Adrenal gland (tissue), 12 donors: Measurements from ENCODE around the gene TMEM79. TPM values are rescaled to one million over a fixed set of nuclear protein-coding genes. Genes with fewer than 3 reads are reported as not detected.

Experiments used
- DNase-seq, 7 donors: peaks; one replicate each; pipeline ENCODE4 v3.0.0-alpha.2; 2019 to 2020
- H3K27ac ChIP-seq, 5 donors: fragments of 200-600 bp; sonication (generic) in 4 of 5; 1 replicate in 3 of 5; 2 replicates in 2 of 5; pipeline versions ENCODE4 v1.5.1 to v1.8.0; 2016 to 2020; ENCODE audit warnings: mild to moderate bottlenecking in 1 of 5
- H3K27me3 ChIP-seq: fragments of 200-600 bp; 2 replicates; pipeline ENCODE4 v1.8.0; 2021
- H3K36me3 ChIP-seq, 2 donors: fragments of 200-600 bp; replicated peaks in 1 of 2; 1 replicate in 1 of 2; 2 replicates in 1 of 2; pipeline versions ENCODE4 v1.5.1 to v1.8.0; 2018 to 2022
- H3K4me1 ChIP-seq, 2 donors: fragments of 200-600 bp; replicated peaks in 1 of 2; 1 replicate in 1 of 2; 2 replicates in 1 of 2; pipeline versions ENCODE4 v1.5.1 to v1.8.0; 2018 to 2021
- H3K4me3 ChIP-seq, 4 donors: fragments of 200-600 bp; sonication (generic) in 3 of 4; one replicate each; pipeline ENCODE4 v1.5.1; 2016 to 2018
- H3K9me3 ChIP-seq, 3 donors: fragments of 200-600 bp; sonication (generic) in 1 of 3; replicated peaks in 1 of 3; 1 replicate in 2 of 3; 2 replicates in 1 of 3; pipeline versions ENCODE4 v1.5.1 to v1.8.0; 2016 to 2021
- POLR2A ChIP-seq, 2 donors: fragments of 450-650 bp; IDR thresholded peaks; one replicate each; pipeline ENCODE4 v1.6.1; 2017; ENCODE audit warnings: antibody characterized with exemption in 2 of 2, mild to moderate bottlenecking in 2 of 2, moderate library complexity in 1 of 2
- WGBS, 4 donors: extraction: QIAGEN DNeasy Blood & Tissue Kit in 2 of 4; methylation state at CpG; one replicate each; pipeline versions ENCODE4 v1.1.5 to v1.1.7; 2013 to 2017; 5-methylcytosine and 5-hydroxymethylcytosine counted together
- intact Hi-C, 2 donors: fragments of 100-400 bp; cut with DNase I; formaldehyde crosslinking; loops; one replicate each; pipeline versions ENCODE4 v1.14.1 to v1.15.0; 2022 to 2023
- polyA plus RNA-seq, 3 donors: library from polyadenylated mRNA; stranded (reverse); fragments of 200-250 nt in 2 of 3; fragments of 350-450 nt in 1 of 3; fragmentation: Illumina TruSeq in 1 of 3; extraction: RNeasy Lipid Tissue Mini Kit (QIAGEN cat#74804) in 1 of 3; gene quantifications; one replicate each; pipeline ENCODE4 v1.2.3, GENCODE V29; 2013 to 2014
- total RNA-seq, 9 donors: library from RNA; depleted of rRNA in 4 of 9; stranded (reverse); fragments of >200 nt in 4 of 9; fragments of 120-200 nt in 1 of 9; fragmentation: NEBNext Ultra II Directional in 1 of 9; extraction: Animal tissue kit (Norgen Biotek cat#: 25700) in 1 of 9; gene quantifications; one replicate each; pipeline versions ENCODE4 v1.1.0 to v1.2.4, GENCODE V29; 2013 to 2023
- TF ChIP-seq, protein P1 (sequence below), 6 experiments: fragments of 450-650 bp in 4 of 6; fragments of 200-600 bp in 2 of 6; sonication (generic) in 1 of 6; IDR thresholded peaks; 1 replicate in 5 of 6; 2 replicates in 1 of 6; pipeline versions ENCODE4 v1.5.1 to v1.8.0; 2016 to 2021; ENCODE audit warnings: antibody characterized with exemption in 6 of 6, mild to moderate bottlenecking in 2 of 6, moderate library complexity in 1 of 6
- donor health status: healthy with polysubstance abuse.
- donor health status: Bipolar disorder and iron deficiency.
- donor health status: DM: yes; HTN: yes; CAD: no.
- donor health status: DM: no; HTN: no; CAD: no.
- donor health status: DM: no; HTN: no; CAD: no.
- donor health status: DM: yes; HTN: yes; CAD: no.

Gene TMEM79
- total and polyA plus RNA-seq, 12 donors, result 1.0 to 6.3 (median 3.1) TPM

DNA sequence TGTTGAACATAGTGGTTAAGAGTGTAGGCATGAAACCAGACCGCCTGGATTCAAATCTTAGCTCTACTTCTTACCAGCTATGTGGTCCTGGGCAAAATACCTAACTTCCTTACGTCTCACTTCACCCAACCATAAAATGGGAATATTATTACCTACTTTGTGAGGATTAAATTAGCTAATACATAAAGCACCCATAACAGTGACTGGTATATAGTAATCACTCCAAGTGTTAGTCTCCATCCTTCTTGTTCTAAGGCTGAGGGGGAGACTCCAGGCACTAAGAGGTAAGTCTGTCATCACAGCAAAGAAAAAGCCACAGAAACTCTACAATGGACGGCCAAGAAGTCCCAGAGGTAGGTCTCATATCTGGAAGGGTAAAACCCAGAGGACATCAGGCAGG lies 4.3 kb upstream of the TMEM79 start:
- no peak for DNase-seq
- H3K27me3 ChIP-seq, result no peaks in the 10 kb centered on the region
- no peak for TF ChIP-seq POLR2A (IDR thresholded peaks at IDR 0.05)
- TF ChIP-seq, protein P1, sequence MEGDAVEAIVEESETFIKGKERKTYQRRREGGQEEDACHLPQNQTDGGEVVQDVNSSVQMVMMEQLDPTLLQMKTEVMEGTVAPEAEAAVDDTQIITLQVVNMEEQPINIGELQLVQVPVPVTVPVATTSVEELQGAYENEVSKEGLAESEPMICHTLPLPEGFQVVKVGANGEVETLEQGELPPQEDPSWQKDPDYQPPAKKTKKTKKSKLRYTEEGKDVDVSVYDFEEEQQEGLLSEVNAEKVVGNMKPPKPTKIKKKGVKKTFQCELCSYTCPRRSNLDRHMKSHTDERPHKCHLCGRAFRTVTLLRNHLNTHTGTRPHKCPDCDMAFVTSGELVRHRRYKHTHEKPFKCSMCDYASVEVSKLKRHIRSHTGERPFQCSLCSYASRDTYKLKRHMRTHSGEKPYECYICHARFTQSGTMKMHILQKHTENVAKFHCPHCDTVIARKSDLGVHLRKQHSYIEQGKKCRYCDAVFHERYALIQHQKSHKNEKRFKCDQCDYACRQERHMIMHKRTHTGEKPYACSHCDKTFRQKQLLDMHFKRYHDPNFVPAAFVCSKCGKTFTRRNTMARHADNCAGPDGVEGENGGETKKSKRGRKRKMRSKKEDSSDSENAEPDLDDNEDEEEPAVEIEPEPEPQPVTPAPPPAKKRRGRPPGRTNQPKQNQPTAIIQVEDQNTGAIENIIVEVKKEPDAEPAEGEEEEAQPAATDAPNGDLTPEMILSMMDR (IDR thresholded peaks at IDR 0.05), result no peak
- no peak overlapping the region for H3K4me3 ChIP-seq
- intact Hi-C loops, result no loop called here
- no peaks in the 10 kb centered on the region for H3K9me3 ChIP-seq
- WGBS, 4 donors, result 90 to 94% (median 93%) methylated on average over 3 of the region's 3 CpGs
- H3K4me1 ChIP-seq, result peaks cover 16 to 26% of the 10 kb centered on the region in 2 donors
- H3K36me3 ChIP-seq, result peaks cover 0 to 40% of the 10 kb centered on the region in 2 donors
- no peak overlapping the region for H3K27ac ChIP-seq

- Histone ChIP-seq H3K27me3 (no peaks in the 10 kb centered on the region), H3K4me1 (peaks cover 16 to 26% of the 10 kb centered on the region in 2 donors), H3K36me3 (peaks cover 0 to 26% of the 10 kb centered on the region in 2 donors), H3K27ac (peak overlapping the region in 3 of 5 donors; percentile 82 to 90 (median 86)), H3K9me3 (no peaks in the 10 kb centered on the region), H3K4me3 (peak overlapping the region in 1 of 4 donors; percentile 78)
- intact Hi-C loops, result no loop called here
- DNase-seq, result peak in 4 of 7 donors; percentile 55 to 67 (median 61)
- TF ChIP-seq, protein P1 (IDR thresholded peaks at IDR 0.05), result no peak
- TF ChIP-seq POLR2A (IDR thresholded peaks at IDR 0.05), result no peak
- 16 to 23% (median 20%) methylated on average over 8 of the region's 8 CpGs for WGBS, 4 donors
Observed at GRCh38 chr1:156281281-156281680, 2.8 kb upstream of the TMEM79 start.

DNA sequence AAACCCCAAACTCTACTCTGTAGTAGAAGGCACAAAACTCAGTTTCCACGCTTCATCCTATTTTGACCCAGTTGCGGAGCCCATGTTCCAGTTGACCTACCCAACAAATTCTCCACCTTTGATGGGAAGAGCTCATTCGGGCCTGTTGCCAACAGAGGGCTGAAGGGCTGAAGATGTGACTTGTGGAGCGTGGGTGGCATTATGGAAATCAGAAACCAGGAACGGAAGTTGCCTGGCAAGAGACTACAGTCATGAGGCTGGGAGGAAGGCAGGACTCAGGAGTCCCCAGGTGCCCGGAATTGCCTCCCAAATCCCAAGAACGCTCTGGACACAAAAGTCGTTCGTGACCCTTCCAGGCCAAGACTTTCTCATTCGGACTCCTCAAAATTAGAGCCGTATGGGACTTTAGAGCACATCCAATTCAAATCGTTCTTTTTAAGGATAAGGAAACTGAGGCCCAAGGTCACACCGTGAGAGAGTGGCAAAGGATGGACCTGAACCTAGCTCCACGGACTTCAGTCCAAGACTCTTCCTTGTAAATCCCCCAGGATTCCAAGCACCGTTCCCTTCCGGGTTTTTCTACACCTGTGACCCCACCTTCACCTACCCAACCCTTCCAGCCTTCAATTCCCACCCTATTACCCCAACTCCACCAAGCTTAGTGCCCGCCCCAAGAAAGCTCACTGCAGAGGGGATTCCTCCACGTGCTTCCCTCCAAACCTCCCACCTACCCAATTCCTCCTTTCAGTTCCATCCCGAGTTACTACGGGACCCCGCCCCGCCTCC lies 2.2 kb upstream of the TMEM79 start:
- Histone ChIP-seq H3K27ac (peak overlapping the region in 4 of 5 donors; percentile 68 to 90 (median 84)), H3K9me3 (no peaks in the 10 kb centered on the region), H3K4me3 (peak overlapping the region in 3 of 4 donors; percentile 71 to 79 (median 78)), H3K36me3 (peaks cover 0 to 20% of the 10 kb centered on the region in 2 donors), H3K4me1 (peaks cover 16 to 26% of the 10 kb centered on the region in 2 donors), H3K27me3 (no peaks in the 10 kb centered on the region)
- peak in 3 of 7 donors; percentile 35 to 59 (median 41) for DNase-seq
- TF ChIP-seq, protein P1 (IDR thresholded peaks at IDR 0.05), result no peak
- TF ChIP-seq POLR2A (IDR thresholded peaks at IDR 0.05), result no peak
- 7 to 10% (median 8%) methylated on average over 22 of the region's 22 CpGs for WGBS, 4 donors
- intact Hi-C loops, result no loop called here

- intact Hi-C loops, result no loop called here
- Histone ChIP-seq H3K9me3 (no peaks in the 10 kb centered on the region), H3K4me1 (peaks cover 16 to 26% of the 10 kb centered on the region in 2 donors), H3K4me3 (peak within 1 kb of the TSS in 3 of 4 donors; percentile 71 to 79 (median 78)), H3K36me3 (peaks cover 0 to 12% of the 10 kb centered on the region in 2 donors), H3K27me3 (no peaks in the 10 kb centered on the region), H3K27ac (peak within 1 kb of the TSS in 4 of 5 donors; percentile 68 to 90 (median 84))
- WGBS, 4 donors, result 0 to 2% (median 1%) methylated on average over 10 to 50 of the region's 50 CpGs
- TF ChIP-seq, protein P1 (IDR thresholded peaks at IDR 0.05), result no peak
- peak; percentile 88 to 90 for TF ChIP-seq POLR2A (IDR thresholded peaks at IDR 0.05)
- DNase-seq, result peak; percentile 97 to 99 (median 98)
Observed at GRCh38 chr1:156282479-156283222, 1.5 kb upstream of the TMEM79 start, which contains the start of gene SMG5. Gene SMG5 (minus strand): TSS chr1:156282825. CDS start chr1:156282680, 145 bp downstream.
